Mesenchymal stem cell (in vitro differentiated cells and primary cell): ENCODE measurements around the gene COL27A1.

Source experiments
- DNase-seq: peaks from one replicate; pipeline ENCODE4 v3.0.0-alpha.2; 2013
- H2AFZ ChIP-seq: one replicate; pipeline ENCODE4 v1.6.1; 2013; ENCODE audit warnings: low read depth, mild to moderate bottlenecking, control low read depth, inconsistent platforms, low read length, moderate library complexity
- H2AK5ac ChIP-seq: 2 replicates; pipeline ENCODE4 v1.6.1; 2013; ENCODE audit warnings: low read length, moderate library complexity, mild to moderate bottlenecking, inconsistent platforms; ENCODE audit not compliant: severe bottlenecking
- H2BK120ac ChIP-seq: one replicate; pipeline ENCODE4 v1.6.1; 2013; ENCODE audit warnings: low read depth, mild to moderate bottlenecking, inconsistent platforms, low read length, moderate library complexity
- H2BK12ac ChIP-seq, 2 experiments: one replicate each; pipeline ENCODE4 v1.6.1; 2013; ENCODE audit warnings: inconsistent platforms in 2 of 2, low read length in 2 of 2, mild to moderate bottlenecking in 2 of 2, moderate library complexity in 2 of 2, control low read depth in 1 of 2
- H2BK15ac ChIP-seq: one replicate; pipeline ENCODE4 v1.6.1; 2013; ENCODE audit warnings: mild to moderate bottlenecking, low read depth, inconsistent platforms; ENCODE audit not compliant: poor library complexity, severe bottlenecking
- H2BK5ac ChIP-seq: 2 replicates; pipeline ENCODE4 v1.6.1; 2013; ENCODE audit warnings: low read depth, mild to moderate bottlenecking, low read length, control low read depth, inconsistent platforms; ENCODE audit not compliant: poor library complexity, severe bottlenecking
- H3K14ac ChIP-seq, 2 experiments: one replicate each; pipeline ENCODE4 v1.6.1; 2013; ENCODE audit warnings: inconsistent platforms in 2 of 2, low read length in 2 of 2, control low read depth in 1 of 2, mild to moderate bottlenecking in 1 of 2, moderate library complexity in 1 of 2
- H3K18ac ChIP-seq, 2 experiments: one replicate each; pipeline ENCODE4 v1.6.1; 2013; ENCODE audit warnings: inconsistent platforms in 2 of 2, low read length in 2 of 2, control low read depth in 1 of 2, low read depth in 1 of 2, mild to moderate bottlenecking in 1 of 2
- H3K23ac ChIP-seq, 2 experiments: one replicate each; pipeline ENCODE4 v1.6.1; 2013; ENCODE audit warnings: inconsistent platforms in 2 of 2, low read length in 2 of 2, mild to moderate bottlenecking in 2 of 2, moderate library complexity in 2 of 2, control low read depth in 1 of 2
- H3K27ac ChIP-seq: 2 replicates; pipeline ENCODE4 v1.5.1; 2013; ENCODE audit warnings: mild to moderate bottlenecking, moderate library complexity, low read length, control low read depth, inconsistent platforms; ENCODE audit not compliant: poor library complexity, severe bottlenecking
- H3K27me3 ChIP-seq, 2 experiments: 2 replicates each; pipeline versions ENCODE4 v1.6.1 to v1.7.0; 2013; ENCODE audit warnings: low read length in 2 of 2, mild to moderate bottlenecking in 2 of 2, moderate library complexity in 2 of 2, control low read depth in 1 of 2, inconsistent platforms in 1 of 2; ENCODE audit not compliant: control insufficient read depth in 1 of 2, insufficient read depth in 1 of 2
- H3K36me3 ChIP-seq, 2 experiments: 2 replicates each; pipeline versions ENCODE4 v1.6.1 to v1.7.0; 2013; ENCODE audit warnings: low read length in 2 of 2, control low read depth in 1 of 2, inconsistent platforms in 1 of 2, low read depth in 1 of 2, mild to moderate bottlenecking in 1 of 2; ENCODE audit not compliant: insufficient read depth in 2 of 2, control insufficient read depth in 1 of 2
- H3K4ac ChIP-seq, 2 experiments: one replicate each; pipeline ENCODE4 v1.6.1; 2013; ENCODE audit warnings: inconsistent platforms in 2 of 2, low read length in 2 of 2, mild to moderate bottlenecking in 2 of 2, moderate library complexity in 2 of 2, control low read depth in 1 of 2, low read depth in 1 of 2
- H3K4me1 ChIP-seq: 2 replicates; pipeline ENCODE4 v1.6.1; 2013; ENCODE audit warnings: low read depth, low read length, control low read depth; ENCODE audit not compliant: control insufficient read depth, insufficient read depth
- H3K4me2 ChIP-seq: 2 replicates; pipeline ENCODE4 v1.6.1; 2013; ENCODE audit warnings: low read length, mild to moderate bottlenecking, inconsistent platforms; ENCODE audit not compliant: poor library complexity, severe bottlenecking
- H3K4me3 ChIP-seq, 2 experiments: 2 replicates each; pipeline versions ENCODE4 v1.5.1 to v1.7.0; 2013; ENCODE audit warnings: low read length in 2 of 2, mild to moderate bottlenecking in 2 of 2, control low read depth in 1 of 2, low read depth in 1 of 2; ENCODE audit not compliant: insufficient read depth in 1 of 2
- H3K79me1 ChIP-seq: replicated peaks from 2 replicates; pipeline ENCODE4 v1.6.1; 2013; ENCODE audit warnings: mild to moderate bottlenecking, control low read depth, low read length, inconsistent platforms; ENCODE audit not compliant: poor library complexity, severe bottlenecking
- H3K9ac ChIP-seq: 2 replicates; pipeline ENCODE4 v1.7.0; 2013; ENCODE audit warnings: mild to moderate bottlenecking, low read length, moderate library complexity
- H3K9me3 ChIP-seq: 2 replicates; pipeline ENCODE4 v1.7.0; 2013; ENCODE audit warnings: mild to moderate bottlenecking, low read length; ENCODE audit not compliant: control insufficient read depth
- H4K8ac ChIP-seq: one replicate; pipeline ENCODE4 v1.6.1; 2013; ENCODE audit warnings: inconsistent platforms, mild to moderate bottlenecking, low read length, moderate library complexity
- H4K91ac ChIP-seq: one replicate; pipeline ENCODE4 v1.6.1; 2013; ENCODE audit warnings: mild to moderate bottlenecking, low read length, inconsistent platforms
- WGBS: methylation state at CpG from one replicate; pipeline ENCODE4 v1.1.7; 2013; ENCODE audit warnings: mixed read lengths; 5-methylcytosine and 5-hydroxymethylcytosine counted together

Gene COL27A1

DNA sequence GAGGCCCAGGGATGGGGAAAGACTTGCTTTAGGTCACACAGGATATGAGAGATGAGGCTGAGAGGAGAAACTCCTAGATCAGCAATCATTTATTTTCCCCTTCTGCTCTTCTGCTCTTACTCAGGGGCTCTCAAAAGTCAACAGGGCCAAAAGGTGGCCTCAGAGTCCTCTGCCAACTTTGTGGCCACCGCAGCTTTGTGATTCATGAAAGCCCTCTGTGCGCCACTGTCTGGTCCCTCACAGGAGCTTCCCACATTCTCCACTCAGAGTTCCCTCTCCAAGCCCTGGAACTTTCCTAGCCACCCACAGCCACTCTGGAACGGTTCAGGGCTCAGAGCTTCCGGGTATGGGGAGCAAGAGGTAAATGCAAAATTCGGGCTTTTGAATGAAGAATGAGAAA, 82.4 kb downstream of the COL27A1 start:
- Histone ChIP-seq H4K91ac (no peak overlapping the region), H3K79me1 (no peaks in the 10 kb centered on the region), H3K23ac (no peak overlapping the region), H3K27me3 (no peaks in the 10 kb centered on the region), H4K8ac (no peak overlapping the region), H2BK5ac (no peak overlapping the region), H2AFZ (no peak overlapping the region), H3K4ac (no peak overlapping the region), H3K27ac (no peak overlapping the region), H2AK5ac (no peak overlapping the region), H3K9ac (no peak overlapping the region), H3K4me1 (peaks cover 14% of the 10 kb centered on the region), H3K4me2 (no peak overlapping the region), H3K14ac (no peak overlapping the region), H3K36me3 (peaks cover 0 to 53% of the 10 kb centered on the region in 2 experiments), H3K9me3 (no peaks in the 10 kb centered on the region), H3K18ac (no peak overlapping the region), H2BK12ac (no peak overlapping the region), H2BK15ac (no peak overlapping the region), H2BK120ac (no peak overlapping the region), H3K4me3 (no peak overlapping the region)
- WGBS: 92% methylated on average over 4 of the region's 5 CpGs
- no peak for DNase-seq

DNA sequence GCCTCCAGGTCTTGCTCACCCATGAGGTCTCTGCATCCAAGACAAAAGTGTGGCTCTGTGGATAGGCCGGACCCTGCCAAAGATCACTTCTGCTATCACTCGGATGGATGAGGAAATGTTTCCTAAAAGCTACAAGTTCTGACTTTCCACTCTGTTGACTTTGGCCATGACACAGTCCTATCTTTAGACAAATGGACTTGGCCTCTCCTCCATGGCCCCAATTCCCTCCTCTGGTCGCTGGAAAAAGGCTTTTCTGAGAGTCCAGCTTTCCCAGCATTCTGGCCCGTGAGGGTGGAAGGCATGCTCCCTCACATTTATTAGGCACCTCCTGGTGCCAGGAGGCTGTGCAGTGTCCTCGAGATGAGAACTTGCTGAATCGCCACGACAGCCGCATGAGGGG, 83.1 kb downstream of the COL27A1 start:
- DNase-seq: no peak
- H3K4me1 ChIP-seq: peaks cover 14% of the 10 kb centered on the region
- H3K27ac ChIP-seq: no peak overlapping the region
- H2AK5ac ChIP-seq: no peak overlapping the region
- no peak overlapping the region for H2BK5ac ChIP-seq
- no peak overlapping the region for H4K91ac ChIP-seq
- no peaks in the 10 kb centered on the region for H3K79me1 ChIP-seq
- 93% methylated on average over 8 of the region's 8 CpGs for WGBS
- H3K9me3 ChIP-seq: no peaks in the 10 kb centered on the region
- H2AFZ ChIP-seq: no peak overlapping the region
- H3K23ac ChIP-seq: no peak overlapping the region
- H3K4me2 ChIP-seq: no peak overlapping the region
- H3K14ac ChIP-seq: no peak overlapping the region
- no peak overlapping the region for H2BK12ac ChIP-seq
- peaks cover 0 to 56% of the 10 kb centered on the region in 2 experiments for H3K36me3 ChIP-seq
- no peak overlapping the region for H3K18ac ChIP-seq
- H3K4ac ChIP-seq: no peak overlapping the region
- no peak overlapping the region for H4K8ac ChIP-seq
- no peak overlapping the region for H3K4me3 ChIP-seq
- H2BK15ac ChIP-seq: no peak overlapping the region
- peak overlapping the region; percentile 20 for H3K9ac ChIP-seq
- H2BK120ac ChIP-seq: no peak overlapping the region
- no peaks in the 10 kb centered on the region for H3K27me3 ChIP-seq

DNA sequence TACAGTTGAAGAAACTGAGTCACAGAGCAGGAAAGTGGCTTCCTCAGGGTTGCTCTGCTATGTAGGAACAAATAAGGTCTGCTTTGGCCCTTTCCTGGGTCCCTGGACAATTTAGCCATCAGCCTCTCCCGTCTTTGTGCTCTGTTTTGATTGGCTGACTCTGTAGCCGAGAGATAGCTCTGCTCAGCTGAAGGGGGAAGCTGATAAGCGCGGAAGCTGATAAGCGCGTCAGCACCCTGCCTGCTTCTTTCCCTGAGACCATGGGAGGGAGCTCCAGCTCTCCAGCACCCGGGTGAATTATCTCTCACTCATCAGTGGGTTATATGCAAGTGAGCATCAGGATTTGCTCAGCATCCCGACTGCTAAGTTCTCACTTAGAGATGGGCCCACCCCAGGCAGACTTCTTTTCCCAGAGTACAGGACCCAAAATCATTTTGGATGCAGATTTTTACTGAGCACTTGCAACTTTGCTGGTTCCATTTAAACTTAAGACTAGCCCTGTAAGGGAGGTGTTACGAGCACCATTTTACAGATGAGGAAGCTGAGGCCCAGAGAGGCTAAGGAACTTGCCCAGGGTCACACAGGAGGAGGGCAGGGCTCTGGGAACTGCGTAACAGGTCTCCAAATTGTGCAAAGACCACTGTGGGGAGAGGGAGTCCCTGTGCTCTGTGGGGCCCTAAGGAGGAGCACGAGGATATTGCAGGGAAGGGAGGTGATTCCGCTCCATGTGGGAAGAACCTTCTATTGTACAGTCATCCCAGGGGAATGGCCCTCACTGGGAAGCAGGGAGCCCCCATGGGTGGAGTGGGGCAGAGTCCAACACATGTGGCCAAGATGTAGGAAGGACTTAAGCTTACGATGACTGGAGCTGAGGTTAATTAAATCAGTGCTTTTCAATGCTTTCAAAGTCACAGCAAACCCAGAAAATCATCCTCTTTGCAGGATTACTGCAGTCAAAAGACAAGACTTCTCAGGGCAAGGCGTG, 83.8 kb downstream of the COL27A1 start:
- DNase-seq: peak; percentile 42
- H4K8ac ChIP-seq: no peak overlapping the region
- H3K79me1 ChIP-seq: no peaks in the 10 kb centered on the region
- H2BK12ac ChIP-seq: no peak overlapping the region
- H3K27me3 ChIP-seq: no peaks in the 10 kb centered on the region
- H3K27ac ChIP-seq: no peak overlapping the region
- H2AFZ ChIP-seq: no peak overlapping the region
- H3K9me3 ChIP-seq: no peaks in the 10 kb centered on the region
- peak overlapping the region; percentile 20 for H3K9ac ChIP-seq
- no peak overlapping the region for H3K4me3 ChIP-seq
- H3K36me3 ChIP-seq: peaks cover 0 to 56% of the 10 kb centered on the region in 2 experiments
- no peak overlapping the region for H3K14ac ChIP-seq
- H2AK5ac ChIP-seq: no peak overlapping the region
- no peak overlapping the region for H4K91ac ChIP-seq
- H2BK15ac ChIP-seq: no peak overlapping the region
- no peak overlapping the region for H3K18ac ChIP-seq
- H3K4me1 ChIP-seq: peaks cover 14% of the 10 kb centered on the region
- no peak overlapping the region for H3K23ac ChIP-seq
- H2BK120ac ChIP-seq: no peak overlapping the region
- H2BK5ac ChIP-seq: no peak overlapping the region
- WGBS: 75% methylated on average over 14 of the region's 14 CpGs
- H3K4me2 ChIP-seq: no peak overlapping the region
- H3K4ac ChIP-seq: no peak overlapping the region

DNA sequence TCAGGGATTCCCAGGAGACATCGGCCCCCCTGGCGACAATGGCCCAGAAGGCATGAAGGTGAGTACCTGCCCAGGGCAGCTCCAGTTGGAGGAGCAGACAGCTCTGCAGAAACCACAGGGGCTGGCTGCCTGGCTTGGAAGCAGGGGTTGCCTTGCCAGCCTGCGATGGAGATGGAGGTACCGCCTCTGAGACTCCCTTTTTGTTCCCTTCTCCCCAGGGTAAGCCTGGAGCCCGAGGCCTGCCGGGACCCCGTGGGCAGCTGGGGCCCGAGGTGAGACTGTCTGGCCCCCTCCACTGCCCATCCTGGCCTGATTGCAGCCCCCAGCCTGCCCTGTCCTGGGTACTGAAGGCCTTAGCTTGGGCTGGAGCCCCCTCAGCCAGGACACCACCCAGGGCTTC, 84.9 kb downstream of the COL27A1 start:
- H2BK15ac ChIP-seq: no peak overlapping the region
- WGBS: over 99% methylated on average over 8 of the region's 8 CpGs
- H4K91ac ChIP-seq: no peak overlapping the region

More for the DNA sequence above, 84.9 kb downstream of the COL27A1 start:
- Histone ChIP-seq H2BK120ac (no peak overlapping the region), H3K4me3 (no peak overlapping the region), H3K79me1 (no peaks in the 10 kb centered on the region), H3K9me3 (no peaks in the 10 kb centered on the region), H3K27me3 (no peaks in the 10 kb centered on the region), H3K27ac (no peak overlapping the region), H3K23ac (no peak overlapping the region), H2AFZ (no peak overlapping the region), H3K4me2 (no peak overlapping the region), H3K4me1 (peaks cover 9% of the 10 kb centered on the region), H3K14ac (no peak overlapping the region), H3K4ac (no peak overlapping the region), H3K36me3 (peaks cover 0 to 63% of the 10 kb centered on the region in 2 experiments), H2BK12ac (no peak overlapping the region), H2BK5ac (no peak overlapping the region), H2AK5ac (no peak overlapping the region), H3K18ac (no peak overlapping the region), H3K9ac (no peak overlapping the region), H4K8ac (no peak overlapping the region)
- DNase-seq: no peak
